Breast epithelium (tissue), 4 donors: Measurements from ENCODE around the gene BPIFA1. TPM values are rescaled to one million over a fixed set of nuclear protein-coding genes. Genes with fewer than 3 reads are reported as not detected.

ENCODE experiments used
- DNase-seq, 2 donors: peaks; one replicate each; pipeline ENCODE4 v3.0.0-alpha.2; 2019; ENCODE audit warnings: low spot score in 2 of 2
- H3K27ac ChIP-seq, 2 donors: fragments of 200-600 bp; sonication (generic) in 1 of 2; one replicate each; pipeline ENCODE4 v1.5.1; 2016 to 2019; ENCODE audit warnings: mild to moderate bottlenecking in 1 of 2
- H3K27me3 ChIP-seq, 2 donors: fragments of 200-600 bp; sonication (generic) in 1 of 2; one replicate each; pipeline versions ENCODE4 v1.5.1 to v1.6.0; 2017 to 2019; ENCODE audit warnings: control low read depth in 1 of 2, mild to moderate bottlenecking in 1 of 2
- H3K36me3 ChIP-seq: fragments of 200-600 bp; one replicate; pipeline ENCODE4 v1.5.1; 2019
- H3K4me1 ChIP-seq, 2 donors: fragments of 200-600 bp; sonication (generic); one replicate each; pipeline ENCODE4 v1.5.1; 2016 to 2019; ENCODE audit warnings: control low read depth in 1 of 2
- H3K4me3 ChIP-seq, 3 donors: fragments of 200-600 bp; sonication (generic); 1 replicate in 2 of 3; 2 replicates in 1 of 3; pipeline ENCODE4 v1.5.1; 2016 to 2019; ENCODE audit warnings: mild to moderate bottlenecking in 3 of 3, moderate library complexity in 2 of 3
- H3K9me3 ChIP-seq, 2 donors: fragments of 200-600 bp; sonication (generic) in 1 of 2; one replicate each; pipeline ENCODE4 v1.5.1; 2016 to 2019; ENCODE audit warnings: control low read depth in 1 of 2
- CTCF ChIP-seq, 3 donors: fragments of 450-650 bp; IDR thresholded peaks; one replicate each; pipeline ENCODE4 v1.5.1; 2016 to 2017; ENCODE audit warnings: antibody characterized with exemption in 3 of 3, mild to moderate bottlenecking in 3 of 3, moderate library complexity in 3 of 3
- POLR2A ChIP-seq: fragments of 450-650 bp; IDR thresholded peaks from one replicate; pipeline ENCODE4 v1.6.1; 2016; ENCODE audit warnings: antibody characterized with exemption, mild to moderate bottlenecking, moderate library complexity
- POLR2AphosphoS5 ChIP-seq, 3 donors: sonication (generic); formaldehyde crosslinking; IDR thresholded peaks; one replicate each; pipeline ENCODE4 v1.6.1; 2017; ENCODE audit warnings: antibody characterized with exemption in 3 of 3
- intact Hi-C: fragments of 100-400 bp; cut with DNase I; formaldehyde crosslinking; loops from one replicate; pipeline ENCODE4 v1.15.1; 2023; ENCODE audit warnings: low total_unique reads
- total RNA-seq, 3 donors: library from RNA; depleted of rRNA; stranded (reverse); fragments of >200 nt; gene quantifications; one replicate each; pipeline ENCODE4 v1.1.0, GENCODE V29; 2016

Gene BPIFA1
- total RNA-seq, 3 donors from 2014 or later, result not detected

DNA sequence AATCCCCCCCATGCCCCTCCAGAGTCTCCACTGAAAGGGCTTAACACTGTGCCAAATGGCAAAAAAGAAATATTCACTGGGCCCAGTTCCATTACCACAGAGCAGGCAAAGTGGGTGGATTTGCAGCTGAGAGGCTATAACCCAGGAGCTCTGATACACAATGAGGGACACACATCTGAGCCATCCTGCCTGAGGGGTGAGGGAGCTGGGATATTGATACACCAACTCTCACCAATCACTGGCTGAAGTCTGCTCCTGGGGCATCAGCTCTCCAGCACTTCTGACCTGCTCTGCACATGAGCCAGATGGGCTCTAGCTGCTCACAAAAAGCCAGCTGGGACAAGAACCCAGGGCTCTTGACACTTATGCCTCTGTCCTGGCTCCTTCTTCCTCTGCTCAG is 52.1 kb downstream of the BPIFA1 start:
- no peaks in the 10 kb centered on the region for H3K4me1 ChIP-seq
- intact Hi-C loops, result no loop called here
- no peaks in the 10 kb centered on the region for H3K36me3 ChIP-seq
- H3K27ac ChIP-seq, result no peak overlapping the region
- H3K9me3 ChIP-seq, result peaks cover 0 to 3% of the 10 kb centered on the region in 2 donors
- no peak for TF ChIP-seq POLR2A
- no peak for TF ChIP-seq CTCF (IDR thresholded peaks at IDR 0.05)
- TF ChIP-seq POLR2AphosphoS5 (IDR thresholded peaks at IDR 0.05), result no peak
- no peak overlapping the region for H3K4me3 ChIP-seq
- peaks cover 0 to 6% of the 10 kb centered on the region in 2 donors for H3K27me3 ChIP-seq
- no peak for DNase-seq

DNA sequence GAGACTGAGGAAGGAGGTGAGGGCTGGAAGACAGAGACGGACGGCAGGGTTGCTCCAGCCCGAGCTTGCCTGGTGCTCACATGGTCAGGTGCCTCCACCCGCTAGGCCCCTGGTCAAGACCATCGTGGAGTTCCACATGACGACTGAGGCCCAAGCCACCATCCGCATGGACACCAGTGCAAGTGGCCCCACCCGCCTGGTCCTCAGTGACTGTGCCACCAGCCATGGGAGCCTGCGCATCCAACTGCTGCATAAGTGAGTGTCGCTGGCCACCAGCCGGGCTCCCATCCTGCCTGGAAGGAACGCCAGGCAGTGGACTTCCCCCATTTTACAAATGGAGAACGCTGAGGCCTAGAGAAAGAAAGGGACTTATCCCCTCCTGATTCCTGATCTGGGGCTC is 55.1 kb downstream of the BPIFA1 start:
- peaks cover 0 to 6% of the 10 kb centered on the region in 2 donors for H3K27me3 ChIP-seq
- DNase-seq, result no peak
- H3K4me3 ChIP-seq, result no peak overlapping the region
- H3K36me3 ChIP-seq, result no peaks in the 10 kb centered on the region
- TF ChIP-seq POLR2A (no peak), POLR2AphosphoS5 (IDR thresholded peaks at IDR 0.05) (no peak)
- H3K27ac ChIP-seq, result no peak overlapping the region
- H3K9me3 ChIP-seq, result peaks cover 0 to 3% of the 10 kb centered on the region in 2 donors
- H3K4me1 ChIP-seq, result no peaks in the 10 kb centered on the region
- intact Hi-C loops, result no loop called here

DNA sequence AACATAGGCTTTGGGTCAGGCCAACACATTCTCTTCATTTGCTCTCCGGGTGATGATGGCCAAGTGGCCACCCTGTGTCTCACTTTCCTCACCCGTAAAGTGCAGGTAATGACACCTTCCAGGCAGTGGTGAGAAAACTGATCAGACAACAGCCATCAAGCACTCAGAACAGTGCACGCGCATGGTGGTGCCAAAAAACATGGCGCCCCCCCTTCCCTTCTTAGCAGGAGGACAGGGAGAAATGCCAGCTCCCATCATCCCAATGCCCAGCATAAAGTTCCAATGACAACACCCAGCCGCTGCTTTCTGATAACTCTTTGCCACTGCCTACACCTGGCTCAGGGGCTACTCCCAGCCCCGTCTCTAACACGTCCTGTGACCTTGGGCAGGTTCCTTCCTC is 55.6 kb downstream of the BPIFA1 start:
- Histone ChIP-seq H3K9me3 (peaks cover 0 to 3% of the 10 kb centered on the region in 2 donors), H3K36me3 (no peaks in the 10 kb centered on the region), H3K27me3 (peaks cover 0 to 6% of the 10 kb centered on the region in 2 donors), H3K4me3 (no peak overlapping the region), H3K4me1 (no peaks in the 10 kb centered on the region), H3K27ac (no peak overlapping the region)
- intact Hi-C loops, result no loop called here
- no peak for TF ChIP-seq CTCF (IDR thresholded peaks at IDR 0.05)
- TF ChIP-seq POLR2AphosphoS5 (IDR thresholded peaks at IDR 0.05), result no peak
- TF ChIP-seq POLR2A, result no peak
- no peak for DNase-seq

DNA sequence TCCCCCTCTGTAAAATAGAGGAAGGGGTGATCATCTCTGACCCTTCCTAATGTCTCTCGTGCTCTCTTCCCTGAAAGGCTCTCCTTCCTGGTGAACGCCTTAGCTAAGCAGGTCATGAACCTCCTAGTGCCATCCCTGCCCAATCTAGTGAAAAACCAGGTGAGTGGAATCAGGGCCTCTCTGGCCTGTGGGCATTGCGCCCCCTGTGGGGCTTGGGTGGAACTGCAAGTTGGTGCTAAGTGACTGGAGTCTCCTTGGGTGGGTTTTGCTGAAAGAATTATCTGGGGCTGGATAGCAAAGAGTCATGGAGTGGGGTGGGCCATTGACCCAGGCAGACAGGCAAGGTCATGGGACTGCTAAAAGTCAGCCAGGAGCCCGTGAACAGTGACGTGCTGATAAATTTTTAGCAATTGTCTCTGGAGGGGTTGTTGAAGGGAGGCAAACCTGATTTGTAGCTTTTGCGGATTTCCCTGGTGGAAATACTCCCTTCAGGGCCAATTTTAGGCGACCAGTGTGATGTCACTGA is 56.1 kb downstream of the BPIFA1 start:
- Histone ChIP-seq H3K27ac (no peak overlapping the region), H3K27me3 (peaks cover 0 to 6% of the 10 kb centered on the region in 2 donors), H3K36me3 (no peaks in the 10 kb centered on the region), H3K4me3 (no peak overlapping the region), H3K4me1 (no peaks in the 10 kb centered on the region), H3K9me3 (peaks cover 0 to 3% of the 10 kb centered on the region in 2 donors)
- intact Hi-C loops, result no loop called here
- no peak for DNase-seq
- TF ChIP-seq POLR2A, result no peak
- peak; percentile 44 to 73 (median 70) for TF ChIP-seq CTCF (IDR thresholded peaks at IDR 0.05)

Other genes starting within 250 kb of the BPIFA1 start
- not detected for gene SUN5, start 231.6 kb upstream of the BPIFA1 start, total RNA-seq
- gene BPIFB2, start 228.3 kb upstream of the BPIFA1 start, total RNA-seq, result 1 to 10 TPM in 1 of 3 donors, under 1 TPM in 1, not detected in 1; 0.98 to 1.0 TPM
- gene BPIFB6, start 204.3 kb upstream of the BPIFA1 start, total RNA-seq, result not detected
- not detected for gene BPIFB3, start 182.1 kb upstream of the BPIFA1 start, total RNA-seq
- not detected for gene BPIFB4, start 156.4 kb upstream of the BPIFA1 start, total RNA-seq
- not detected for gene BPIFA2, start 67.8 kb upstream of the BPIFA1 start, total RNA-seq
- gene BPIFA3, start 18.6 kb upstream of the BPIFA1 start, total RNA-seq, result not detected
- gene BPIFB1, start 47.2 kb downstream of the BPIFA1 start, total RNA-seq, result 1 to 10 TPM in 1 of 3 donors, under 1 TPM in 1, not detected in 1; 0.66 to 1.0 TPM
- 10 to 100 TPM; 21.8 to 32.4 (median 29.4) TPM for gene CDK5RAP1, start 165.5 kb downstream of the BPIFA1 start, total RNA-seq
- gene SNTA1, start 207.8 kb downstream of the BPIFA1 start, total RNA-seq, result 100 to 1,000 TPM in 1 of 3 donors, 10 to 100 TPM in 2; 19.3 to 121 (median 21.1) TPM